AG04449 (cell line): ENCODE results near the gene CAMTA1.

Experiments used
- CTCF ChIA-PET: fragments of 350-600 bp; formaldehyde crosslinking; extraction: SDS; loops from one replicate; lab custom pipeline; 2021; ENCODE audit warnings: antibody characterized with exemption; lab: Yijun Ruan, JAX
- POLR2A ChIA-PET: fragments of 400-600, 350-600 bp; formaldehyde crosslinking; extraction: SDS; loops from one replicate; lab custom pipeline; 2020; ENCODE audit warnings: antibody characterized with exemption, inconsistent platforms; lab: Yijun Ruan, JAX
- DNase-seq: peaks from one replicate; pipeline ENCODE4 v3.0.0-alpha.2; 2010; ENCODE audit warnings: low read depth, low spot score
- H3K4me3 ChIP-seq: 2 replicates; pipeline ENCODE4 v1.5.1; 2011; ENCODE audit warnings: low read depth, mild to moderate bottlenecking, control low read depth, low read length
- TF ChIP-seq, protein P1 (sequence below): IDR thresholded peaks from one replicate; pipeline ENCODE4 v1.5.1; 2011; ENCODE audit warnings: mild to moderate bottlenecking, moderate library complexity, low read length, control low read depth, inconsistent platforms; ENCODE audit not compliant: insufficient read depth; ENCODE audit errors: missing control alignments

Gene CAMTA1

DNA sequence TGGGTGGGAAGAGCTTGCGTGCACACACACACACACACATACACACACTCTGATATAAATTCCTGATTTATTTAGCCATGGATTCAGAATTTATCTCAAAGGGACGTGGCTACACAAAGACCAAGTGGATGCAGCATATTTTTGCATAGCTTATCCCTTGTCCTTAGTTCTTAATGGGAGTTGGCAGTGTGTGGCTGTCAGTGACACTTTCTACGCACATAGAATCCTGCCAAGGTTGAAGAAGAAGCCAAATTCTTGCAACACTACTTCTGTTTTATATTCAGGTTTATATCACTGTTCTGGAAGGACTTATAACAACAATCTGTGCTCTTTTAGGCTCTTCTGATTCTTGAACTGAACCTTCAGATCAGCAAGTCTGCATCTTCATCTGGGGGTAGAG is 292.7 kb downstream of the CAMTA1 start:
- POLR2A ChIA-PET: no interaction called here
- TF ChIP-seq, protein P1, sequence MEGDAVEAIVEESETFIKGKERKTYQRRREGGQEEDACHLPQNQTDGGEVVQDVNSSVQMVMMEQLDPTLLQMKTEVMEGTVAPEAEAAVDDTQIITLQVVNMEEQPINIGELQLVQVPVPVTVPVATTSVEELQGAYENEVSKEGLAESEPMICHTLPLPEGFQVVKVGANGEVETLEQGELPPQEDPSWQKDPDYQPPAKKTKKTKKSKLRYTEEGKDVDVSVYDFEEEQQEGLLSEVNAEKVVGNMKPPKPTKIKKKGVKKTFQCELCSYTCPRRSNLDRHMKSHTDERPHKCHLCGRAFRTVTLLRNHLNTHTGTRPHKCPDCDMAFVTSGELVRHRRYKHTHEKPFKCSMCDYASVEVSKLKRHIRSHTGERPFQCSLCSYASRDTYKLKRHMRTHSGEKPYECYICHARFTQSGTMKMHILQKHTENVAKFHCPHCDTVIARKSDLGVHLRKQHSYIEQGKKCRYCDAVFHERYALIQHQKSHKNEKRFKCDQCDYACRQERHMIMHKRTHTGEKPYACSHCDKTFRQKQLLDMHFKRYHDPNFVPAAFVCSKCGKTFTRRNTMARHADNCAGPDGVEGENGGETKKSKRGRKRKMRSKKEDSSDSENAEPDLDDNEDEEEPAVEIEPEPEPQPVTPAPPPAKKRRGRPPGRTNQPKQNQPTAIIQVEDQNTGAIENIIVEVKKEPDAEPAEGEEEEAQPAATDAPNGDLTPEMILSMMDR: no peak
- H3K4me3 ChIP-seq: no peak overlapping the region
- DNase-seq: no peak
- CTCF ChIA-PET: interaction anchor here (1.7 to 9.3 kb wide), 3 partner anchors 7 to 130 kb away, joined by 3 to 110 read pairs (median 14); no protein-coding TSS in a partner anchor

DNA sequence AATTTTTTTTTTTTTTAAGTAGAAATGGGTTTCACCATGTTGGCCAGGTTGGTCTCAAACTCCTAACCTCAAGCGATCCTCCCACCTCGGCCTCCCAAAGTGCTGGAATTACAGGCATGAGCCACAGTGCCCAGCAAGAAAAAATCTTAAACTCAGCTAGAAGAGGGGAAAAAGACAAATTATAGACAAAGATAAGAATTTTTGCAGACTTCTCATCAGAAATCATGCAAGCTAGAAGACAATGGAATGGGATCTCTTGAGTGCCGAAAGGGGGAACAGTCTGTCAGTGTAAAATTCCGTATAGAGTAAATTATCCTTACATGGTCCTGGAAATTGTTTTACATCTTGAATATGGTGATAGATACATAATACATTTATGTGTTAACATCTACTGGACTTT is 294.4 kb downstream of the CAMTA1 start:
- ChIA-PET POLR2A (no interaction called here), CTCF (interaction anchor here (1.7 to 9.3 kb wide), 3 partner anchors 9 to 128 kb away, joined by 3 to 110 read pairs (median 14); no protein-coding TSS in a partner anchor)
- TF ChIP-seq, protein P1: no peak
- DNase-seq: no peak
- no peak overlapping the region for H3K4me3 ChIP-seq

DNA sequence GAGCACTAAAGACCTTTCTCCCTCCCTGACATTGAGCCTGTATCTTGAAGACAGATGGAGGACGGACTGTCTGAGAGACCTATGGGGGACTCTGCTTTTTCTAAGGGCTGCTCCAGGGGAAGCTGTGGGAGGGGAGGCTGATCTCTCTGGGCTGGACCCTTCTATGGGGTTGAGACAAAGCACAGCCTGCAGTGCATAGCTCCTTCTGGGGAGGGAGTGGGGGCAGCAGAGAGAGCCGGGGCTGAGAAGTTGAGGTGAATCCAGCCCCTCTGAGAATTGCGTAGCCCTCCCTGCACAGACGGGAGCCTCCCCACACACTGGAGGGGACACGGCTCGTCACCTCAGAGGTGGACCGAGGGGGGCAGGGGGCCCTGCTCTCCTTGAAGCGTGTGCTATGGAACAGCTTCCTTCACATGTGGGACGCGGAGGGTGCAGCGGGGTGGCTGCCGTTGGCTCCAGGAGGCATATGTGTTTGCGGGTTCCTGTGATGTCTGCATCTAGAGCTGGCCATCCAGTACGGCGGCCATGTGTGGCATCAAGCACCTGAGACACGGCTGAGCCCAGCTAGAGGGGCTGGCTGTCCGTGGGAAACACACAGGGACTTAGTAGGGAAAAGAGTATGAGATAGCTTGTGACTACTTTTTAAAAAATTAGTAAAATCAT is 299.1 kb downstream of the CAMTA1 start:
- ChIA-PET CTCF (interaction anchor here (1.8 to 9.3 kb wide), 3 partner anchors 9 to 42 kb away, joined by 6 to 110 read pairs (median 11); no protein-coding TSS in a partner anchor), POLR2A (no interaction called here)
- TF ChIP-seq, protein P1: no peak
- H3K4me3 ChIP-seq: no peak overlapping the region
- DNase-seq: no peak

DNA sequence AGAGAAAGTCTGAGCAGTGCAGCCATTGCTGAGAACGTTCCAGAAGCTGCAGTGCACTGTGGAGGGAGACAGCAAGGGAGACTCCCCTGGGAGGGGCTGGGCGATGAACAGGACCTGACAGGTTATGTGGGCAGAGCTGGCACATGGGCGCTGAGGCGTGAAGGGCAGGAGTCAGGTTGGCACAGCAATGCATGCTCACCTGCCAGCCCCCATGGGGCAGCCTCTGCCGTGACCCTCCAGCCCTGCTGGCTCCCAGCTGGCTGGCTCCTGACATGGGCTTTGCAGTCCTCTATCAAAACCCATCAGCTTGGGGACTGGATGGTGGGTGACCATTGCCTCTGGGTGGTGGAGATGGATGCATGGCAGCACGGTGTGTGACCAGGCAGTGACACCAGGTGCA is 300.3 kb downstream of the CAMTA1 start:
- DNase-seq: no peak
- CTCF ChIA-PET: interaction anchor here (9.3 kb wide), 1 partner anchor 15 kb away, joined by 110 read pairs; no protein-coding TSS in a partner anchor

DNA sequence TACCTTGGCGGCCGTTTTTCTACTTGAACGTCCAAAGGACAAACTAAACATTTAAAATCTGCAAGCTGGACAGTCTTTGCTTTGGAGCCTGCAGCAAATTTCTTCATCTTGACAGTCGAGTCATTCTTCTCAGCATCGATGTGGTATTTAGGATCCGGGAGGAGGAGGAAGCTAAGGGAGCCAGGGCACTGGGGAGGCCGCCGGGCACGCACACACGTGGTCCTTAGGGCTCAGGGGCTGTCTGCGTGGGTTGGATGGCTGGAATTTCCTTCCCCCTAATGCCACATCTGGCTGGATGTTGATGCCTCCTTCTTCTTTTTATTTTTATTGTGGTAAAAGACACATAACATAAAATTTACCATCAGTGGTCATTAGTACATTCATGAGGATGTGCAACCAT is 300.9 kb downstream of the CAMTA1 start:
- CTCF ChIA-PET: interaction anchor here (9.3 kb wide), 1 partner anchor 15 kb away, joined by 110 read pairs; no protein-coding TSS in a partner anchor

More for the DNA sequence above, 300.3 kb downstream of the CAMTA1 start:
- H3K4me3 ChIP-seq: no peak overlapping the region
- POLR2A ChIA-PET: no interaction called here
- TF ChIP-seq, protein P1: no peak

DNA sequence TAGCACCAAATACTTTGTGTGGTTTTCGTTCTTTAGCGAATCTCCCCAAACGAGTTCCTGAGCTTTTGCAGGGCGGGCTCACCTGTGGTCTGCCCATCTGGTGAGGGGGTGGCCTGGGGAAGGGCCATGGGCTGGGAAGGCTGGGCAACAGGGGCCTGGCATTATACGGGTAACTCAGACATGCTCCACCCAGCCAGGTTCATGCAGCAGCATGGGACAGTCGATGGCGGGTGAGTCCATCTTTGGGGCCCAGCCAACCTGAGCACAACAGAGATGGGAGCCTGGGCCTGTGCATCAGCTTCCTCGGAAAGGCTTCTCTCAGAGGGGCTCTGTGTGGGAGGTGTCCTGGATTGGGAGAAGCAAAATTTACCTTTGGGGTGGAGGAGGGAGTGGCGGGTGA is 302.6 kb downstream of the CAMTA1 start:
- H3K4me3 ChIP-seq: no peak overlapping the region
- CTCF ChIA-PET: interaction anchor here (1.5 to 5.5 kb wide), 2 partner anchors 17 to 22 kb away, joined by 3 to 31 read pairs; no protein-coding TSS in a partner anchor
- DNase-seq: no peak
- TF ChIP-seq, protein P1: no peak
- POLR2A ChIA-PET: no interaction called here

More for the DNA sequence above, 300.9 kb downstream of the CAMTA1 start:
- no peak overlapping the region for H3K4me3 ChIP-seq
- POLR2A ChIA-PET: no interaction called here
- DNase-seq: no peak
- TF ChIP-seq, protein P1: no peak
